Measurements from ENCODE around the gene TMEM232. TPM values are rescaled to one million over a fixed set of nuclear protein-coding genes. Genes with fewer than 3 reads are reported as not detected.
A peak's percentile ranks its signal among the peaks of the same experiment; 100 is the strongest.

Gene TMEM232
- total and polyA plus RNA-seq, 9 of the 15 experiments (the other 6 are each of a cell fraction or from before 2014, with no cell fraction given) = 0.09 to 2.2 (median 0.41) TPM

- TF ChIP-seq NFE2 (IDR thresholded peaks at IDR 0.05; ENCODE audit: low read depth) (no peak), TRIM25 (IDR thresholded peaks at IDR 0.05; ENCODE audit: borderline replicate concordance) (no peak), HDAC3 (IDR thresholded peaks at IDR 0.05; ENCODE audit: borderline replicate concordance, partially characterized antibody) (no peak), SREBF2 (CRISPR knock-in tag; IDR thresholded peaks at IDR 0.05) (no peak), CEBPZ (IDR thresholded peaks at IDR 0.05; ENCODE audit: borderline replicate concordance, low read depth, low read length) (no peak), CHD2 (IDR thresholded peaks at IDR 0.05; ENCODE audit: low read depth, low read length) (no peak), SAFB (IDR thresholded peaks at IDR 0.05; ENCODE audit: borderline replicate concordance, low read depth, low read length) (no peak), EP300 (IDR thresholded peaks at IDR 0.05; ENCODE audit: low read length) (no peak), CAMTA2 (CRISPR knock-in tag; conservative IDR thresholded peaks at IDR 0.05) (no peak), PHF8 (IDR thresholded peaks at IDR 0.05; ENCODE audit: borderline replicate concordance, low read length) (peak; percentile 94), RBM39 (optimal IDR thresholded peaks at IDR 0.05; ENCODE audit: low read depth, low read length) (no peak), RUNX1 (IDR thresholded peaks at IDR 0.05; ENCODE audit: low read depth) (no peak), ZNF778 (CRISPR knock-in tag; IDR thresholded peaks at IDR 0.05) (no peak)
- TF ChIP-seq, protein P1, sequence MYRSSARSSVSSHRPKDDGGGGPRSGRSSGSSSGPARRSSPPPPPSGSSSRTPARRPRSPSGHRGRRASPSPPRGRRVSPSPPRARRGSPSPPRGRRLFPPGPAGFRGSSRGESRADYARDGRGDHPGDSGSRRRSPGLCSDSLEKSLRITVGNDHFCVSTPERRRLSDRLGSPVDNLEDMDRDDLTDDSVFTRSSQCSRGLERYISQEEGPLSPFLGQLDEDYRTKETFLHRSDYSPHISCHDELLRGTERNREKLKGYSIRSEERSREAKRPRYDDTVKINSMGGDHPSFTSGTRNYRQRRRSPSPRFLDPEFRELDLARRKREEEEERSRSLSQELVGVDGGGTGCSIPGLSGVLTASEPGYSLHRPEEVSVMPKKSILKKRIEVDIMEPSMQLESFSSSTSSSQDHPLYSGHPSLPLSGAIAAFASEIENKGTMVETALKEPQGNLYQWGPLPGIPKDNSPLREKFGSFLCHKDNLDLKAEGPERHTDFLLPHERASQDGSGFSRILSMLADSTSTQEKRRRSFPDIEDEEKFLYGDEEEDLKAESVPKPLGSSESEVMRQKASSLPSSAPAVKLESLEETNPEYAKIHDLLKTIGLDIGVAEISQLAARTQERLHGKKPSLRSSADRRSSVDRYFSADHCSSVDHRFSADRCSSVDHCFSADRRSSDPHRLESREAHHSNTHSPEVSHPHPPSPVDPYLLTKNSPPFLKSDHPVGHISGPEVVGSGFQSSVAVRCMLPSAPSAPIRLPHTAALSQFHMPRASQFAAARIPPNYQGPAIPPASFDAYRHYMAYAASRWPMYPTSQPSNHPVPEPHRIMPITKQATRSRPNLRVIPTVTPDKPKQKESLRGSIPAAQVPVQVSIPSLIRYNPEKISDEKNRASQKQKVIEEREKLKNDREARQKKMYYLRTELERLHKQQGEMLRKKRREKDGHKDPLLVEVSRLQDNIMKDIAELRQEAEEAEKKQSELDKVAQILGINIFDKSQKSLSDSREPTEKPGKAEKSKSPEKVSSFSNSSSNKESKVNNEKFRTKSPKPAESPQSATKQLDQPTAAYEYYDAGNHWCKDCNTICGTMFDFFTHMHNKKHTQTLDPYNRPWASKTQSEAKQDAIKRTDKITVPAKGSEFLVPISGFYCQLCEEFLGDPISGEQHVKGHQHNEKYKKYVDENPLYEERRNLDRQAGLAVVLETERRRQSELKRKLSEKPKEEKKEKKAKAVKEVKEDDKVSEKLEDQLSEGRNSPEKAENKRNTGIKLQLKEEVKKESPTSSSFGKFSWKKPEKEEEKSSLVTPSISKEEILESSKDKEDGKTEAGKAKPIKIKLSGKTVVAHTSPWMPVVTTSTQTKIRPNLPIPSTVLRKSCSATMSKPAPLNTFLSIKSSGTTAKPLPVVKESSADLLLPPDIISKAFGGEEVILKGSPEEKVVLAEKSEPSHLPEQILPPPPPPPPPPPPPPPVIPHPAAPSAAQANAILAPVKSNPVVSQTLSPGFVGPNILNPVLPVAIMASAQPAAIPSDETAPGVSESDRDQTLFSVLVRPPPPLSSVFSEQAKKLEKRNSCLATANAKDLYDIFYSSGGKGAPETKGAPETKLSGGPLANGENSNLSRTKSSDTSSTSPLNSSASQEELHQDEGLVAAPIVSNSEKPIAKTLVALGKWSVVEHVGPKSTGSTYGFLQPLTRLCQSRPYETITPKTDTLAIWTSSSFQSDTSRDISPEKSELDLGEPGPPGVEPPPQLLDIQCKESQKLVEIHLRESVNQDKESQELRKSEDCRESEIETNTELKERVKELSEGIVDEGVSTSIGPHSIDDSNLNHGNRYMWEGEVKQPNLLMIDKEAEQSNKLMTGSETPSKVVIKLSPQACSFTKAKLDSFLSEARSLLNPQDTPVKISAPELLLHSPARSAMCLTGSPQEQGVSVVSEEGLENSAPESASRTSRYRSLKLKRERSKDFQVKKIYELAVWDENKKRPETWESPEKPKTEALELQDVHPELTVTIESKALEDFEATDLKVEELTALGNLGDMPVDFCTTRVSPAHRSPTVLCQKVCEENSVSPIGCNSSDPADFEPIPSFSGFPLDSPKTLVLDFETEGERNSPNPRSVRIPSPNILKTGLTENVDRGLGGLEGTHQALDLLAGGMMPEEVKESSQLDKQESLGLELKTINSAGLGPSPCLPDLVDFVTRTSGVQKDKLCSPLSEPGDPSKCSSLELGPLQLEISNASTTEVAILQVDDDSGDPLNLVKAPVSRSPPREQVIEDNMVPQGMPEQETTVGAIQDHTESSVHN (IDR thresholded peaks at IDR 0.05; ENCODE audit: borderline replicate concordance in 1 of 2, low read depth in 1 of 2) = no peak
These were observed 12.6 kb upstream of the TMEM232 start, which contains the start of gene SLC25A46 (continued) for GRCh38 chr5:110738812-110739651.
